Measurements from ENCODE around the gene CEP112. TPM values are rescaled to one million over a fixed set of nuclear protein-coding genes. Genes with fewer than 3 reads are reported as not detected.
A peak's percentile ranks its signal among the peaks of the same experiment; 100 is the strongest.

Gene CEP112
- total and polyA plus RNA-seq, 2 experiments from 2014 or later = 4.0 to 4.3 TPM

- peaks cover 2% of the 10 kb centered on the region; the same call in 2 of the 3 replicates for H3K4me1 Mint-ChIP-seq
- DNase-seq (ENCODE audit: low spot score) = no peak
- Histone ChIP-seq H3K79me2 (replicated peaks; ENCODE audit: insufficient read depth) (no peaks in the 10 kb centered on the region), H3K4me1 (ENCODE audit: insufficient read depth) (peaks cover 4% of the 10 kb centered on the region; the same call in 1 of the 2 replicates), H3K27me3 (ENCODE audit: insufficient read depth) (no peaks in the 10 kb centered on the region), H3K4me3 (no peak overlapping the region), H3K27ac (ENCODE audit: low read depth) (no peak overlapping the region), H3K4me2 (no peak overlapping the region), H3F3A (replicated peaks; ENCODE audit: low read depth) (no peaks in the 10 kb centered on the region), H3K36me3 (ENCODE audit: insufficient read depth) (no peaks in the 10 kb centered on the region), H4K20me1 (replicated peaks; ENCODE audit: insufficient read depth) (no peaks in the 10 kb centered on the region), H3K9me2 (ENCODE audit: insufficient read depth) (peaks cover 17% of the 10 kb centered on the region), H2AFZ (peak overlapping the region; percentile 59; the same call in 1 of the 2 replicates)
- no peak overlapping the region for H3K4me3 Mint-ChIP-seq
- H3K27ac Mint-ChIP-seq = no peak overlapping the region
- ATAC-seq = no peak
- H3K36me3 Mint-ChIP-seq (ENCODE audit: low read depth) = no peaks in the 10 kb centered on the region
- H3K9me3 Mint-ChIP-seq = no peaks in the 10 kb centered on the region
- no peaks in the 10 kb centered on the region for H3K27me3 Mint-ChIP-seq (ENCODE audit: insufficient read depth, low read depth, poor library complexity)
- no peak for TF ChIP-seq STAT1 (IDR thresholded peaks at IDR 0.05; ENCODE audit: unreplicated experiment)
- TF ChIP-seq EZH2phosphoT487 (IDR thresholded peaks at IDR 0.05; ENCODE audit: unreplicated experiment) = no peak
- TF ChIP-seq ZNF462 (CRISPR knock-in tag; IDR thresholded peaks at IDR 0.05) = no peak
- no peak for TF ChIP-seq CREB1 (CRISPR knock-in tag; IDR thresholded peaks at IDR 0.05; ENCODE audit: low read depth)
- no peak for TF ChIP-seq ETS1 (IDR thresholded peaks at IDR 0.05)
- TF ChIP-seq EZH2 (IDR thresholded peaks at IDR 0.05; ENCODE audit: low read depth, unreplicated experiment) = no peak
- TF ChIP-seq ZNF114 (CRISPR knock-in tag; IDR thresholded peaks at IDR 0.05) = no peak
- TF ChIP-seq, protein P1, sequence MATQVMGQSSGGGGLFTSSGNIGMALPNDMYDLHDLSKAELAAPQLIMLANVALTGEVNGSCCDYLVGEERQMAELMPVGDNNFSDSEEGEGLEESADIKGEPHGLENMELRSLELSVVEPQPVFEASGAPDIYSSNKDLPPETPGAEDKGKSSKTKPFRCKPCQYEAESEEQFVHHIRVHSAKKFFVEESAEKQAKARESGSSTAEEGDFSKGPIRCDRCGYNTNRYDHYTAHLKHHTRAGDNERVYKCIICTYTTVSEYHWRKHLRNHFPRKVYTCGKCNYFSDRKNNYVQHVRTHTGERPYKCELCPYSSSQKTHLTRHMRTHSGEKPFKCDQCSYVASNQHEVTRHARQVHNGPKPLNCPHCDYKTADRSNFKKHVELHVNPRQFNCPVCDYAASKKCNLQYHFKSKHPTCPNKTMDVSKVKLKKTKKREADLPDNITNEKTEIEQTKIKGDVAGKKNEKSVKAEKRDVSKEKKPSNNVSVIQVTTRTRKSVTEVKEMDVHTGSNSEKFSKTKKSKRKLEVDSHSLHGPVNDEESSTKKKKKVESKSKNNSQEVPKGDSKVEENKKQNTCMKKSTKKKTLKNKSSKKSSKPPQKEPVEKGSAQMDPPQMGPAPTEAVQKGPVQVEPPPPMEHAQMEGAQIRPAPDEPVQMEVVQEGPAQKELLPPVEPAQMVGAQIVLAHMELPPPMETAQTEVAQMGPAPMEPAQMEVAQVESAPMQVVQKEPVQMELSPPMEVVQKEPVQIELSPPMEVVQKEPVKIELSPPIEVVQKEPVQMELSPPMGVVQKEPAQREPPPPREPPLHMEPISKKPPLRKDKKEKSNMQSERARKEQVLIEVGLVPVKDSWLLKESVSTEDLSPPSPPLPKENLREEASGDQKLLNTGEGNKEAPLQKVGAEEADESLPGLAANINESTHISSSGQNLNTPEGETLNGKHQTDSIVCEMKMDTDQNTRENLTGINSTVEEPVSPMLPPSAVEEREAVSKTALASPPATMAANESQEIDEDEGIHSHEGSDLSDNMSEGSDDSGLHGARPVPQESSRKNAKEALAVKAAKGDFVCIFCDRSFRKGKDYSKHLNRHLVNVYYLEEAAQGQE (IDR thresholded peaks at IDR 0.05; ENCODE audit: unreplicated experiment) = no peak
- TF ChIP-seq CTCF (conservative IDR thresholded peaks at IDR 0.05; ENCODE audit: low read depth in 2 of 2) = no peak
- TF ChIP-seq NANOG (IDR thresholded peaks at IDR 0.05; ENCODE audit: borderline replicate concordance) = no peak
- no peak for TF ChIP-seq POLR2AphosphoS5 (IDR thresholded peaks at IDR 0.05; ENCODE audit: low read depth)
- TF ChIP-seq ZNF331 (CRISPR knock-in tag; IDR thresholded peaks at IDR 0.05; ENCODE audit: low read depth) = no peak
- no peak for TF ChIP-seq JUNB (IDR thresholded peaks at IDR 0.05; ENCODE audit: unreplicated experiment)
Observed at GRCh38 chr17:66214884-66215528, 23.1 kb upstream of the CEP112 start.
